Activated T-cell treated with anti-CD3 and anti-CD28 coated beads for 4 hours (primary cell): ENCODE measurements around the gene PPP4R4.
"Not testable (repeated sequence)": the region's sequence is repeated elsewhere in the genome, so short reads cannot be mapped to it uniquely, and the experiment has no call there.

Source experiments
- DNase-seq: peaks from one replicate; pipeline ENCODE4 v3.0.0-alpha.2; 2020

PPP4R4 gene

GRCh38 chr14:94282991-94283723 is 109.0 kb downstream of the PPP4R4 start:
- DNase-seq, result no peak

- DNase-seq, result no peak
Measured at GRCh38 chr14:94284221-94284620, 110.1 kb downstream of the PPP4R4 start.

- DNase-seq, result no peak
Measured at GRCh38 chr14:94285158-94285557, 111.0 kb downstream of the PPP4R4 start.

GRCh38 chr14:94288610-94289465 is 114.7 kb downstream of the PPP4R4 start:
- no peak for DNase-seq

- DNase-seq, result no peak
Measured at GRCh38 chr14:94290197-94290596, 116.1 kb downstream of the PPP4R4 start.

GRCh38 chr14:94291159-94291905 is 117.2 kb downstream of the PPP4R4 start:
- DNase-seq, result no peak

GRCh38 chr14:94291906-94292525 is 117.9 kb downstream of the PPP4R4 start:
- DNase-seq, result no peak

GRCh38 chr14:94292526-94292871 is 118.4 kb downstream of the PPP4R4 start:
- no peak for DNase-seq

- no peak for DNase-seq
Measured at GRCh38 chr14:94292872-94293577, 118.9 kb downstream of the PPP4R4 start, which contains the start of gene SERPINA10. SERPINA10 (minus strand) TSS chr14:94293268; CDS start chr14:94290593, 2,675 bp downstream.

- no peak for DNase-seq
Measured at GRCh38 chr14:94293578-94293924, 119.4 kb downstream of the PPP4R4 start.

GRCh38 chr14:94295360-94296180 is 121.4 kb downstream of the PPP4R4 start:
- no peak for DNase-seq

GRCh38 chr14:94296181-94296545 is 122.0 kb downstream of the PPP4R4 start:
- not testable (repeated sequence) for DNase-seq

- DNase-seq, result no peak
Measured at GRCh38 chr14:94298130-94298529, 124.0 kb downstream of the PPP4R4 start.

GRCh38 chr14:94303111-94303510 is 129.0 kb downstream of the PPP4R4 start:
- DNase-seq, result no peak

- no peak for DNase-seq
Measured at GRCh38 chr14:94304243-94304642, 130.1 kb downstream of the PPP4R4 start.

GRCh38 chr14:94305620-94306019 is 131.5 kb downstream of the PPP4R4 start:
- DNase-seq, result no peak

GRCh38 chr14:94306047-94306978 is 132.2 kb downstream of the PPP4R4 start:
- no peak for DNase-seq

GRCh38 chr14:94307410-94307992 is 133.4 kb downstream of the PPP4R4 start:
- no peak for DNase-seq

- no peak for DNase-seq
Measured at GRCh38 chr14:94309721-94310120, 135.6 kb downstream of the PPP4R4 start.

- DNase-seq, result no peak
Measured at GRCh38 chr14:94310248-94310647, 136.1 kb downstream of the PPP4R4 start.
